Right lobe of liver (tissue), 4 donors: ENCODE results near the gene GRAP.

ENCODE experiments used
- CTCF ChIP-seq, 4 donors: fragments of 200-600 bp in 3 of 4; fragments of 450-650 bp in 1 of 4; IDR thresholded peaks; one replicate each; pipeline versions ENCODE4 v1.5.1 to v1.8.0; 2016 to 2022; ENCODE audit warnings: antibody characterized with exemption in 4 of 4, mild to moderate bottlenecking in 2 of 4
- POLR2A ChIP-seq: fragments of 450-650 bp; IDR thresholded peaks from one replicate; pipeline ENCODE4 v1.6.1; 2017; ENCODE audit warnings: antibody characterized with exemption, mild to moderate bottlenecking
- donor health status: DM: no; HTN: no; CAD: no.
- donor health status: DM: no; HTN: no; CAD: no.
- donor health status: DM: no; HTN: yes; CAD: no.

- TF ChIP-seq CTCF (IDR thresholded peaks at IDR 0.05) = no peak
- no peak for TF ChIP-seq POLR2A
Measured at GRCh38 chr17:19019041-19019941, 27.5 kb downstream of the GRAP start.
